Vagina (tissue), 2 donors: Measurements from ENCODE around the gene DCAF8.

Experiments used
- CTCF ChIP-seq, 3 experiments: fragments of 450-650 bp in 2 of 3; fragments of 200-600 bp in 1 of 3; sonication (generic) in 1 of 3; IDR thresholded peaks; one replicate each; pipeline ENCODE4 v1.5.1; 2017 to 2019; ENCODE audit warnings: antibody characterized with exemption in 3 of 3, mild to moderate bottlenecking in 2 of 3, moderate library complexity in 2 of 3
- POLR2A ChIP-seq, 2 donors: fragments of 450-650 bp; IDR thresholded peaks; one replicate each; pipeline ENCODE4 v1.6.1; 2017; ENCODE audit warnings: antibody characterized with exemption in 2 of 2, mild to moderate bottlenecking in 2 of 2, moderate library complexity in 2 of 2

- TF ChIP-seq CTCF (IDR thresholded peaks at IDR 0.05) (no peak), POLR2A (IDR thresholded peaks at IDR 0.05) (no peak)
These were observed 4.8 kb downstream of the DCAF8 start for GRCh38 chr1:160257411-160258015.
